ENCODE measurements around the gene ARL6IP6.
A peak's percentile ranks its signal among the peaks of the same experiment; 100 is the strongest.
"Not testable (repeated sequence)": the region's sequence is repeated elsewhere in the genome, so short reads cannot be mapped to it uniquely, and the experiment has no call there.

ARL6IP6 gene

DNA sequence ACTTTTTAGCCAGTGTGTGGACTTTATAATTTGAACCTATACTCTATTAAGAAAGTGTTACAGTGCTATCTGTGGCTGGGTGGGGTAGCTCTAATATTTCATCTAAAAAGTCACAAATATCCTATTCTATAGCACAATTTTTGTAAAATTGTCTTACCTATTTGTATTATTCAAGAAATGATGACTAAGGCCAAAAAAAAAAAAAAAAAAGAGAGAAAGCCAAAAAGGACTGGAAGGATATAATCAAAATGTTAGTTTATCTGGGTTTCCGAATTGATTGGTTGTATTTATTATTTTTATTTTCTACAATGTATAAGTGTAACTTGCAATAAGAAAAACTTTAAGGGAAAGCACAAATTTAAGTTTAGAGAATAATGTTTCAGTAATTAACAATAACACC lies 5.5 kb downstream of the ARL6IP6 start:
- no peak for DNase-seq

DNA sequence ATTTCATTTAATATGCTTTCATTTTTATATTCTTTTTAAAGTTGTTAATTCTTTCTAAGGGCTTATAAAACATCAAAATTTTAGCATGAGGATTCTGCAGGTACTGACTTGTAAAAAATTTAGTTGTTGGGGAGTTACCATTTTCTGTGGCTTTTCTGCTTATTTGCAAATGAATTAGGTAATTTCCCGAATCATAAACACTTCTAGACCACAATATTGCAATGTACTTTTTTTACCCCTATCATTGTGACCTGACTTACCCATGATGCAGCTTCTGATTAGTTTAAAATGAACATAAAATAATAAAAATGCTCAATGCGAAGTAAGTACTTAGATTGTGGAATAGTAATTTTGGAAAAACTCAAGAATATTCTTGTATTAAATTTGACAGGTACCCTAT lies 11.4 kb downstream of the ARL6IP6 start:
- DNase-seq, result no peak

DNA sequence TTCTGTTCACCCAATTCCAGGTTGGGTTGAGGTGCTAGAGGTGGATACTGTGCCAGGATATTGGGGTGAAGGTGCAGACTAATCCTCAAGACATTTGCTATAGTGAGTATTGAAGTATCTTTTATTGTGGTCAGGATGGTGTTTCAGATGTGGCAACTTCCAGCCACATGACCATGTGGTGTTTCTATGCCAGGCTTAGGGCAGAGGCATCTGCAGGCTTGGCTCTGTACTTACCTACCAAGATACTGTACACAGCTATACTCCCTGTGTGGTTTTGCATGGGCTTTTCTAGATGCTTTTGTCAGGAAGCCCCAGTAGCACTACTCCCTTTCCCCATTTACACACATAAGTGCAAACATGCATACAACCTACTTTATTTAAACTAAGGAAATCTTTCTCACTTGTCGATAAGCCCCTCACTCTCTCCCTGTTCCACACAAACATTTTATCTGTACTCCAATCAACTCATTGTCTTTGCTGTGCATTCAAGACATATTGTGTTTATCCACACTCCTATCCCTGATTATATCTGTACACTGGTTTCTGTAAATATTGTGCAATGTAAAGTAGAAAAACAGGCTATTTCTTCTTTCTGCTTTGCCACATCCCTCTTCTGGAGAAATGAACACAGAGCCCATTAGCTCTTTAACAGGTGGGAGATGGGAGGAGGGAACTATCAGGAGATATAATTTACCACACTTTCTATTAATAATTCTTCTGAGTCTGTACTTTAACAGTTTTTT lies 12.3 kb downstream of the ARL6IP6 start:
- DNase-seq, result no peak

DNA sequence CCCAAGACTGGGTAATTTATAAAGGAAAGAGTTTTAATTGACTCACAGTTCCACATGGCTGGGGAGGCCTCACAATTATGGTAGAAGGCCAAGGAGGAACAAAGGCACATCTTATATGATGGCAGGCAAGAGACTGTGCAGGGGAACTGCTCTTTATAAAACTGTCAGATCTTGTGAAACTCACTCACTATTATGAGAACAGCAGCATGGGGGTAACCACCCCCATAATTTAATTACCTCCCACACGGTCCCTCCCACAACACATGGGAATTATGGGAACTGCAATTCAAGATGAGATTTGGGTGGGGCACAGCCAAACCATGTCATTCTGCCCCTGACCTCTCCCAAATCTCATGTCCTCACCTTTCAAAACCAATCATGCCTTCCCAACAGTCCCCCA lies 19.1 kb downstream of the ARL6IP6 start:
- not testable (repeated sequence) for DNase-seq

DNA sequence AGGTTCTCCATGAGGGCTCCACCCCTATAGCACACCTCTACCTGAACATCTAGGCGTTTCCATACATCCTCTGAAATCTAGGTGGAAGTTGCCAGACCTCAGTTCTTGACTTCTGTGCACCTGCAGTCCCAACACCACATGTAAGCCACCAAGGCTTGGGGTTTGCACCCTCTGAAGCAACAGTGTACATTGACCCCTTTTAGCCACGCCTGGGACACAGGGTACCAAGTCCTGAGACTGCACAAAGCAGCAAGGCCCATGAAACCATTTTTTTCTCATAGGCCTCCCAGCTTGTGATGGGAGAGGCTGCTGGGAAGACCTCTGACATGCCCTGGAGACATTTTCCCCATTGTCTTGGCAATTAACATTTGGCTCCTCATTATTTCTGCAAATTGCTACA lies 20.0 kb downstream of the ARL6IP6 start:
- DNase-seq, result no peak

DNA sequence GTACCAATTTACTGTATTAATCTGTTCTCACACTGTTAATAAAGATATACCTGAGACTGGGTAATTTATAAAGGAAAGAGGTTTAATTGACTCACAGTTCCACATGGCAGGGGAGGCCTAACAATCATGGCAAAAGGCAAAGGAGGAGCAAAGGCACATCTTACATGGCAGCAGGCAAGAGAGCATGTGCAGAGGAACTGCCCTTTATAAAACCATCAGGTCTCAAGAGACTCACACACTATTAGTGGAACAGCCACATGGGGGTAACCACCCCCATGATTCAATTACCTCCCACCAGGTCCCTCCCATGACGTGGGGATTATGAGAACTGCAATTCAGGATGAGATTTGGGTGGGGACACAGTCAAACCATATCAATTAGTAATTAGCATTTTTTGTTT lies 21.3 kb downstream of the ARL6IP6 start:
- not testable (repeated sequence) for DNase-seq

DNA sequence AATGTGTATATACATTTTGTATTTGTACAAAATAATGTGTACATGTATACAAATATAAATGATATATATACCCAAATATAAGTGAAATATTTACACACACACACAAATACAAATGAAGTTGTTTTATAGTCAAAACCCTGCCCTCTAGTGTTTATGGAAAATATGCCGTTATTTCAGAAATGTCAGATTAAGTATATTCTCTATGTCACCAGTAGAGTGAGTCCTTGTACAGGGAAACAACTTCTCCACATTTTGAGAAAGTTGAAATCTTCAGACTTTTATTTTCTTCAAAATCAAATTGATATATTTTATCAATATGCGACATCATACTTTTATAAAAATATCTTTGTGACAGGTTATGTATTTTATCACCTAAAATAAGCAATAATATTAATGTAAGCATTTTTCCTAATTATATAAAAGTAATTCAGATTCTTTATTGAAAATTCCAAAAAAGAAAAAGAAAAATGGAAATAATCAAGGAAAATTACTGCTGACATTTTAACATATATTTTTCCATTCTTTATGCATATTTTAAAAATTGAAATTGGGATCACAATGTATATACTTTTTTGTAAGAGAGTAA lies 22.4 kb downstream of the ARL6IP6 start:
- DNase-seq, result peak; percentile 60

DNA sequence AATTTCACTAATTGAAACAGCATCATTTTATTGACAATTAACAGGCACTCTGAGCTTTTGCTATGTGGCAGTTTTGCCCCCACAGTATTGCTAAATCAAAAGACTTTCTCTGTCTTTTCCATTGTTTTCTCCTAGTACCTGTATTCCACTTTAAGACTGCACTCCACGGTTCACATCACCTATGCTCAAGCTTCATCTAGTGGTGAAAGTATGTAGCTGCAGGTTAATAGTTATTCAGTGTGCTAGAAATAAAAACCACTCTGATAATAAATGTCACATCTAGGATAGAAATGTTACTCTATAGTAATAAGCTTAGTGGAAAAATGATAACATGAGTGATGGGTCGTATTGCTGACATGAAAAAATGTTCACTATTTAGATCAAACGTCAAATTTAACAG lies 24.6 kb downstream of the ARL6IP6 start:
- no peak for DNase-seq

DNA sequence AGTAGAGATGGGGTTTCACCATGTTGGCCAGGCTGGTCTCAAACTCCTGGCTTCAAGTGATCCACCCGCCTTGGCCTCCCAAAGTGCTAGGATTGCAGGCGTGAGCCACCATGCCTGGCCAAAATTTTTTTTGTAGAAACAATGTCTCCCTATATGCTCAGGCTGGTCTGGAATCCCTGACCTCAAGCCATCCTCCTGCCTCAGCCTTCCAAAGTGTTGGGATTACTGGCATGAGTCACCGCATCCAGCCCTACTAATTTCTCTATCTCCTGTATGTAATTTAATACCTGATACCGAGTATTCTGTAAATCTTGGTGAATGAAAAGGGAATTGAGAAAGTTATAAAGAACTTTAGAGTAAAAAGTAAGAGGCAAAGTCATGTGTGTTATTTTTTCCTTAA lies 29.3 kb downstream of the ARL6IP6 start:
- peak; percentile 26 for DNase-seq

DNA sequence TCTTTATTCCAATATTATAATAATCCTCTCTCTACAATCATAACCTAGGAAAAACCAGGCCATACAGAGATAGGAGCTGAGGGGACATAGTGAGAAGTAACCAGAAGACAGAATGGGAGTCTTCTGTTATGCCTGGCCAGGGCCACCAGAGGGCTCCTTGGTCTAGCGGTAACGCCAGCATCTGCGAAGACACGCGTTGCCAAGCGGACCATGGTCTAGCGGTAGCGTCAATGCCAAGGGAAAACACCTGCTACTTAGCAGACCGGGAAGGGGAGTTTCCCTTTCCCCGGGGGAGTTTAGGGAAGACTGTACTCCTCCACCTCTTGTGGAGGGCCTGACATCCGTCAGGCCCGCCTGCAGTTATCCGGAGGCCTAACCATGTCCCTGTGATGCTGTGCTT lies 36.6 kb downstream of the ARL6IP6 start:
- DNase-seq, result peak; percentile 7

DNA sequence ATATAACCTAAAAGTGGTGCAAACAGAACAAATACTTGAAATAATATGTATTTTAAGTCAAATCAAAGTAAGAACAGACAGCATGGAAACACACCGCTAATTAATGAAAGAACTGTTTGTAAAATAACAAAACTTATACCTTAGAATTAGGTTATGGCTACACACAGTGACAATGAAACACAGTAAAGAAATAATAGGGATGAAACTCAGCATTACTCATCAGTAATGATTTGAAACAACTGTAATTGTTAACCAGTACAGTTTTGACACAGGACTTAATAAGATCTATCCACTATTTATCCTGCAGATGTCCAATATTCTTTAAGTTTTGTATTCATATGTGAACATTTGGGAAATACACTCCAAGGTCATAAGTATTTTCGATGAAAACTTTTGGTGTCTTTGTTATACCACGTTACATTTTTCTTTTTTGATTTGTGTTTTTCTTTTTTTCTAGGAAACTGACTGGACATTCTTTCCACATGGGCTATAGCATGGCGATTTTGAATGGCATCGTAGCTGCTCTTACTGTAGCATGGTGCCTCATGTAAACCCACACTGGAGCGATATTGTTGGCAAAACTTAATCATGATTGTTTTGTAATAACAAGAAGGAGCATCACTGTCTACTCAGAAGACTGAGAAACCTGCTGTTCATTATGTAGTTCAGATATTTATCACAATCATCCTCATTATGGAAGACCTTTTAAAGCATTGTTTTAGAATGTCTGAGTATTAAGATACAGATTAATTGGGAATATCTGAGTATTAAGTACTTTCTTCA lies 41.1 kb downstream of the ARL6IP6 start:
- DNase-seq, result no peak

DNA sequence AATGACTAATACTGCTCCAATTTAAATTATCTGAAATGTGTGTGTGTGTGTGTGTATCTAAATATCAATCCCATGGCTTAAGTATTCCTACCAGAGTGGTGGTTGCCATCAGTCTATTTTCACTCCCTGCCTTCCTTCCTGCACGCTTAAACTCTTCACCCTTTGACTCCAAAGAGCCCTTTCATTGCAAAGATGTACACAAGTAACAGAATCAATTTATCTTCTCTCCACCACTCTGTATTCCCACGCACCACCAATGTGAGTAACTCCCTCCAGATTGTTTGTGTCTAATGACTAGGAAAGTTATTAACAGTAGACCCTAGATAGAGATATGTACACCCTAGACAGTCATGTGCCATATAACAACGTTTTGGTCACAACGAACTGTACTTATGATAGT lies 42.8 kb downstream of the ARL6IP6 start:
- no peak for DNase-seq

DNA sequence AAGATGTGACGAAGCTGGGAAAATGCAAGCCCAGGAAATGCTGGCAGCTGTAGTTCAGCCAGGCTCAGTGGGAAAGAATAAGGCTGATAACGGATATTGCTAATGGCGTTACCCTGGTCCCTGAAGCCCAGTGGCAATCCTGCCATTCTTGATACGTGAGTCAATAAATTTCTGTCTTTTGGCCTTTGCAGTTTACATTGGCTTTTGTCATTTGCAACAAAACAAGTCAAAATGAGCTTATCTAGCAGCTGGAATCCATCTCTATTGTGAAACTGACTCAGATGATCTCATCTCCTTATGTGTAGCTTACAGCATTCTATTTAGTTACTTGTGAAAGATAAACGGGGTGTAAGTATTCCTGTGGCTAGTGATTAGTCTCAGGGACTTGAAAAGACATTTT lies 43.8 kb downstream of the ARL6IP6 start:
- peak; percentile 57 for DNase-seq

DNA sequence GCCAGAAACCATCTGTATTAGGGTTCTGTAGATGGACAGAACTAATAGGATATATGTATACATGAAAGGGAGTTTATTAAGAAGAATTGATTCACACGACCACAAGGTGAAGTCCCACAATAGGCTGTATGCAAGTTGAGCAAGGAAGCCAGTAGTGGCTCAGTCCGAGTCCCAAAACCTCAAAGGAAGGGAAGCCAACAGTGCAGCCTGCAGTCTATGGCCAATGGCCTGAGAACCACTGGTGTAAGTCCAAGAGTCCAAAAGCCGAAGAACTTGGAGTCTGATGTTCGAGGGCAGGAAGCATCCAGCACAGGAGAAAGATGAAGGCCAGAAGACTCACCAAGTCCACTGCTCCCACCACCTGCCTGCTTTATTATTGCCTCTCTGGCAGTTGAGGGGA lies 44.8 kb downstream of the ARL6IP6 start:
- not testable (repeated sequence) for DNase-seq

DNA sequence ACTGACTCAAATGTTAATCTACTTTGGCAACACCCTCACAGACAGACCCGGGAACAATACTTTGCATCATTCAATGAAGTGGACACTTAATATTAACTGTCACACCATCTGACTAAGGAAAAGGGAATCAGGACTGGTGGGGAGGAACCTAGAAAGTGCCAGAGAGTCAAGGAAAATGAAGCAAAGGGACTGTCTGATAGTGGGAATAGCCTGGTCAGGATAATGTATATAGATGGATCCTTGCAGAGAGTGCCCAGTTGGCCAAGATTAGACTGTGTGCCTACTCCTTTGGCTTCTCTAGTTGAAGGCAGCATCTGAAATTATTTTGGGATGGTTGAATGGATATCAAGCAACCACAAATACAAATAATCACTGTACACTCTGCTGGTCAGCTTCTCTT lies 45.2 kb downstream of the ARL6IP6 start:
- DNase-seq, result no peak

DNA sequence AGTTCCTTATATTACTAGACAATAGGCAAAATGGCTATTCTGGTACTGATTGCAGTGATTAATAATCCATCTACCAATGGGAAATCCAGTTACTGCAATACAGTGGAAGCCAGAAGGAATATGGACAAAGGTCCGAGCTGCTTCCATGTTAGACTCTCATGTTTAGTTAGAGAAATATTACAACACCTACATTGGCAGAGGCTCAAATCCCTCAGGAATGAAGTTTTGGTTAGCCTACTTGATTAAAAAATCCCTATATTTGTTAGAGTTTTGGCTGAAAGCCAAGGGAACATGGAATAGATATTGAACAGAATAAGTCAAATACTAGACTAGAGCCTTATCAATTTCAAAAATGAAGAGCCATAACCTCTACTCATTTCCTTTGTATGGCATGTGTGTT lies 48.5 kb downstream of the ARL6IP6 start:
- peak; percentile 5 for DNase-seq

DNA sequence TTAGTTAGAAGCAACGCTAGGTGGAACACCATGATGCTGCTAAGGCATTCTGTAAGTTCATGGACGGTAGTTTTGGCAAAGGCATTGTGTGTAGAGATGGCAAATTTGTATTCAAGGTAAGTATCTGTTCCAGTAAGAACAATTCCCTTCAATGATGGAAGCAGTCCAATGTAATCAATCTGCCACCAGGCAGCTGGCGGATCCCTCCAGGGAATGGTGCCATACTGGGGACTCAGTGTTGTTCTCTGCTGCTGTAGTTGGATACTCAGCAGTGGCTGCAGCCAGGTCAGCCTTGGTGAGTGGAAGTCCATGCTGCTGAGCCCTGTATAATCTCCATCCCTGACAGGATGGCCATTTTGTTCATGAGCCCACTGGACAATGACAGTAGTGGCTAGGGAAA lies 62.8 kb downstream of the ARL6IP6 start:
- DNase-seq, result no peak

DNA sequence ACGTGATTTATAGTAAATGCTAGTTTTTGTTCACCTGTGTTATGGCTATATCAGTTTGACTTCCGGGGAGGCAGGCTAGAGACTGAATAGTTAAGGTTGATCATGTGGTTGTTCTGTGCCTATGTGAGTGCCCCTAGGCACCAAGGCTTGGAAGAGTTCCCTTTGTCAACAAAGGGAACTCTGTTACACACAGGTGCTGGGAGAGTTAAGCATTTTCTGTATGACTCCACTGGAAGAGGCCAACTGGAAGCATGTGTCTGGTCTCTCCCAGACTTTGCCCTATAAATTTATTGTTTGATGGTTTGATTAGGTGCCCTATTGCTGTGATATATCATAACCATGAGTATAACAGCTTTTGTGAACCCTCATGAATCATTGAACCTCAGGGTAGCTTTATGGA lies 63.8 kb downstream of the ARL6IP6 start:
- DNase-seq, result no peak

DNA sequence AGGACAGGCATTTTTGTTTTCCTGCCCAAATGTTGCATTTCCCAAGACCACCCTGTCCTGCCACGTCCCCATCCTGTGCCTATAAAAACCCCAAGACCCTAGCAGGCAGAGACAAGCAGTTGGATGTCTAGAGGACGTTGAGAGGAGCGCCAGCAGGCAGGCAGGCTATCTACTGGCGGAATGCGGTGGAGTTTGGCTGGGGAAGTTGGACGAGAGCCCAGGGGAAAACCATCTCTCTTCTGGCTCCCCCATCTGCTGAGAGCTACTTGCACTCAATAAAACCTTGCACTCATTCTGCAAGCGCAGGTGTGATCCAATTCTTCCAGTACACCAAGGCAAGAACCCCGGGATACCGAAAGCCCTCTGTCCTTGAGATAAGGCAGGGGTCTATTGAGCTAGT lies 72.5 kb downstream of the ARL6IP6 start:
- no peak for DNase-seq

DNA sequence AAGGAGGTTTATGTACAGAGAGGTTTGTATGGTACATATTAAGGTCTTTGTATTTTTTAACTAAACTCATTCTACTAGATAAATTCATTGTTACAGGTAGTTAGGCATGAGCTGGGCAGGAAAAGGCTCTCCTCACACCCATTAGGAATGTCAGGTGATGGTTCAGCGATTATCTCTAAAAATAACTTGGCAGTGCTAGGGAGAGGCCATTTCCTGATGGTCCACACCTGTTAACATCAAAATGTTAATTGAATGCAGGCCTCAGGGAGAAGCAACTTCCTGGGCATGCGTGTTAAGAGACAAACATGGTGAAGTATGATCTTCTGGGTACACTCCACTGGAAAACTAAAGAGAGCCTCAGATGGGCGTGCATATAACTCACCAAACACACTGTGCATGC lies 73.6 kb downstream of the ARL6IP6 start:
- DNase-seq, result no peak

DNA sequence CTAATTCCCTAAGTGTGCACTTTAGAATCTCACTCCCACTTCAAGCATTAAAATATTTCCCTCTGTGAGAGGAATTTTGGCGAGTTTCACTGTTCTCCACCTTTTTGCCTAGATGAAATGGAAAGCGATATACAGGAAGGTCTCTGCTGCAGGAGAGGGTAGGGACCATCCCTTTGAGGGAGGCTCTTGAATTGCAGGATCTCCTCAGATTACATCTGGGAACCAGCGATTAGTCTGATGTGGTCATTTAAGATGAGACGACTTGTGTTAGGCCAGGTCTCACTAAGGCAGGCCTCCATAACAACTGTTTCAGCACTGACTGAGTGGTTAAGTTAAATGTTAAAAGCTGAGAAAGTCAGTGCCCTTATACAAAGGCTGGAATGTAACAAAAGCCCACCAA lies 74.6 kb downstream of the ARL6IP6 start:
- DNase-seq, result no peak

DNA sequence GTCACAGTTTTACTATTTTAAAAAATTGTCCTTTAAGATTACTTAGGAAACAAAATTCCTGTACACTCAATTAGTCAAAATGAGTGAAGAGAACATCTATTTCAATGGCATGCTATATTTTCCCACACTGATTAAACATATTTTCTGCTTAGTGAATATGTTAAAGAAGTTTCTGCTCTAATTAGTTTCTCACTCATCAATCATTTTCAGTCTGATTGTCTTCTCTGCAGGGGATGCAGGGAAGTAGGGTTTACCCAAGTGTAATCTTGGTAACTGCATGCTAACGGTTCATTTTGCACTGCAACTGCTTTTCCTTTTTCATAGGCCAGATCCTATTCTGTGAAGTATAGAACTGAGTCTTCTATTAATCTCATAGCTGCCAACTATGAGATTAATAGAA lies 78.5 kb downstream of the ARL6IP6 start:
- no peak for DNase-seq

DNA sequence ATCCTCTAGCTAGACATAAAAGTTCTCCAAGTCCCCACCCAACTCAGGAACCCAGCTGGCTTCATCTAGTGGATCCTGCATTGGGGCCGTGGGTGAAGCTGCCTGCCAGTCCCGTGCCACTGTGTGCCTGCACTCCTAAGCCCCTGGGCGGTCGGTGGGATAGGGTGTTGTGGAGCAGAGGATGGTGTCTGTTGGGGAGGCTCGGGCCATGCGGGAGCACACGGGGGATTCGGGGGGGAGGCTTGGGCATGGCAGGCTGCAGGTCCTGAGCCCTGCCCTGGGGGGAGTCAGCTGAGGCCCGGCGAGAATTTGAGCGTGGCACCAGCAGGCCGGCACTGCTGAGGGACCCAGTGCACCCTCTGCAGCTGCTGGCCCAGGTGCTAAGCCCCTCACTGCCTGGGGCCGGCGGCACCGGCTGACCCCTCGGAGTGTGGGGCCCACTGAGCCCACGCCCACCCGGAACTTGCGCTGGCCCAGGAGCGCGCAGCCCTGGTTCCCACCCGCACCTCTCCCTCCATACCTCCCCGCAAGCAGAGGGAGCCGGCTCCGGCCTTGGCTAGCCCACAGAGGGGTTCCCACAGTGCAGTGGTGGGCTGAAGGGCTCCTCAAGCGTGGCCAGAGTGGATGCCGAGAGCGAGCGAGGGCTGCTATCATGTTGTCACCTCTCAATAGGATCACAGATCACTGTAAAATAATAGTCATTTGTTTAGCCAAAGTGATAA lies 86.4 kb downstream of the ARL6IP6 start:
- no peak for DNase-seq

Measured in fibroblast of skin of back (primary cell).